HepG2 (cell line): Measurements from ENCODE around the gene NAV3. TPM values are rescaled to one million over a fixed set of nuclear protein-coding genes. Genes with fewer than 3 reads are reported as not detected.

ENCODE experiments used
- ATAC-seq: fragments of 200-7000 bp; cut with Tn5 transposase; 3 replicates; pipeline ENCODE4 v1.9.1; 2020; ENCODE audit warnings: mild to moderate bottlenecking, moderate library complexity
- BruUV-seq: library from RNA; stranded (reverse); fragments of 400-500 nt; replicated peaks from 2 replicates; lab custom pipeline; 2021; lab: Mats Ljungman, UMichigan
- CTCF ChIA-PET: fragments of 300-600 bp; formaldehyde crosslinking; extraction: SDS; loops from one replicate; lab custom pipeline; 2021; ENCODE audit warnings: low total read pairs, inconsistent platforms, low intra/inter-chr PET ratio; lab: Yijun Ruan, JAX
- POLR2A ChIA-PET: fragments of 350-600 bp; sonication (Branson Sonifier 250); formaldehyde crosslinking; loops from one replicate; lab custom pipeline; 2020; ENCODE audit warnings: antibody characterized with exemption, inconsistent platforms; lab: Yijun Ruan, JAX
- DNase-seq: peaks from one replicate; pipeline ENCODE4 v3.0.0-alpha.2; 2015; ENCODE audit warnings: low spot score
- FAIRE-seq: peaks from 3 replicates; lab custom pipeline; 2011; peaks lifted over from hg19 to GRCh38; lab: Jason Lieb, UNC
- H2AFZ ChIP-seq: one replicate; pipeline ENCODE4 v1.6.1; 2011; ENCODE audit warnings: low read length, inconsistent platforms
- H3K27ac ChIP-seq: fragments of 300-600 bp; 3 replicates; pipeline ENCODE4 v1.8.0; 2011; ENCODE audit warnings: mixed run types, mild to moderate bottlenecking, mixed read lengths, low read length, inconsistent platforms; ENCODE audit not compliant: insufficient read depth; ENCODE audit errors: extremely low read length
- H3K27me3 ChIP-seq, 2 experiments: fragments of 200-600 bp in 1 of 2; 2 replicates in 1 of 2; 3 replicates in 1 of 2; pipeline versions ENCODE4 v1.6.0 to v1.8.0; 2011; ENCODE audit warnings: low read length in 2 of 2, mild to moderate bottlenecking in 2 of 2, moderate library complexity in 2 of 2, inconsistent platforms in 1 of 2; ENCODE audit not compliant: insufficient read depth in 2 of 2, control insufficient read depth in 1 of 2
- H3K36me3 ChIP-seq, 2 experiments: fragments of 200-600 bp in 1 of 2; replicated peaks in 1 of 2; 2 replicates in 1 of 2; 3 replicates in 1 of 2; pipeline versions ENCODE4 v1.5.1 to v1.8.0; 2011; ENCODE audit warnings: low read length in 2 of 2, inconsistent platforms in 1 of 2; ENCODE audit not compliant: insufficient read depth in 2 of 2, control insufficient read depth in 1 of 2
- H3K4me1 ChIP-seq: 2 replicates; pipeline ENCODE4 v1.5.1; 2012; ENCODE audit warnings: low read length, inconsistent platforms; ENCODE audit not compliant: insufficient read depth
- H3K4me2 ChIP-seq: 2 replicates; pipeline ENCODE4 v1.6.0; 2011; ENCODE audit warnings: low read depth, low read length, inconsistent platforms
- H3K4me3 ChIP-seq, 3 experiments: fragments of 200-600 bp in 1 of 3; sonication (generic), shearing (Covaris generic) in 1 of 3; replicated peaks in 1 of 3; 2 replicates each; pipeline ENCODE4 v1.5.1; 2011 to 2016; ENCODE audit warnings: low read length in 3 of 3, inconsistent platforms in 2 of 3, low read depth in 2 of 3, mild to moderate bottlenecking in 2 of 3, control low read depth in 1 of 3, mixed read lengths in 1 of 3; ENCODE audit not compliant: insufficient read depth in 1 of 3
- H3K79me2 ChIP-seq: one replicate; pipeline ENCODE4 v1.6.1; 2011; ENCODE audit warnings: low read length, inconsistent platforms; ENCODE audit not compliant: insufficient read depth
- H3K9ac ChIP-seq: 2 replicates; pipeline ENCODE4 v1.6.0; 2011; ENCODE audit warnings: mild to moderate bottlenecking, low read depth, low read length, inconsistent platforms; ENCODE audit not compliant: insufficient read depth
- H3K9me3 ChIP-seq: 2 replicates; pipeline ENCODE4 v1.5.1; 2012; ENCODE audit warnings: mild to moderate bottlenecking, low read length
- H4K20me1 ChIP-seq: 2 replicates; pipeline ENCODE4 v1.6.0; 2011; ENCODE audit warnings: inconsistent platforms, mild to moderate bottlenecking, low read length, moderate library complexity; ENCODE audit not compliant: insufficient read depth
- HNRNPLL ChIP-seq: fragments of 200-400 bp; formaldehyde crosslinking; IDR thresholded peaks from 2 replicates; pipeline ENCODE4 v1.6.1; 2017; ENCODE audit warnings: mild to moderate bottlenecking, low read depth, low read length; ENCODE audit not compliant: poor library complexity, severe bottlenecking
- YEATS4 ChIP-seq: sonication (generic); formaldehyde crosslinking; IDR thresholded peaks from 2 replicates; pipeline ENCODE4 v1.4.0; 2020; ENCODE audit warnings: missing genetic modification reagents, borderline replicate concordance
- ZNF589 ChIP-seq: sonication (generic); formaldehyde crosslinking; conservative IDR thresholded peaks from 2 replicates; pipeline ENCODE4 v1.8.0; 2022; ENCODE audit warnings: mild to moderate bottlenecking, moderate library complexity, missing genetic modification reagents
- WGBS: methylation state at CpG from one replicate; pipeline ENCODE4 v1.1.6; 2017; ENCODE audit warnings: low lambda C conversion rate; 5-methylcytosine and 5-hydroxymethylcytosine counted together
- in situ Hi-C: cut with HindIII; loops from 2 replicates; pipeline ENCODE4 v1.10.0; 2017; ENCODE audit warnings: low pct_unique_long_range_greater_than_20kb; ENCODE audit not compliant: extremely low pct_ligation_motif_present
- intact Hi-C: fragments of 100-400 bp; cut with micrococcal nuclease; formaldehyde crosslinking; loops from one replicate; pipeline ENCODE4 v1.10.0; 2022; ENCODE audit not compliant: unreplicated experiment
- polyA plus RNA-seq, 8 experiments: library from polyadenylated mRNA; depleted of rRNA in 3 of 8; stranded (reverse) in 7 of 8; unstranded in 1 of 8; fragments of >200 nt; fragmentation: Illumina TruSeq in 4 of 8; extraction: Trizol in 4 of 8; gene quantifications; 2 replicates each; pipeline versions ENCODE4 v1.2.1 to v1.2.3, GENCODE V29; 2011 to 2016; ENCODE audit warnings: low read depth in 4 of 8, missing spikeins in 1 of 8, mixed read lengths in 1 of 8; ENCODE audit not compliant: insufficient read depth in 1 of 8
- total RNA-seq, 5 experiments: library from RNA; depleted of rRNA; stranded (reverse); fragments of >200 nt; fragmentation: Illumina TruSeq; extraction: Trizol; gene quantifications; 2 replicates each; pipeline ENCODE4 v1.2.3, GENCODE V29; 2016; ENCODE audit warnings: low read depth in 1 of 5
- TF ChIP-seq, protein P1 (sequence below): sonication (generic); formaldehyde crosslinking; IDR thresholded peaks from 2 replicates; pipeline ENCODE4 v1.5.0; 2020; ENCODE audit warnings: missing genetic modification reagents
- TF ChIP-seq, protein P2 (sequence below): IDR thresholded peaks from 2 replicates; pipeline ENCODE4 v1.6.1; 2016; ENCODE audit warnings: mild to moderate bottlenecking
- TF ChIP-seq, protein P3 (sequence below): sonication (generic); formaldehyde crosslinking; IDR thresholded peaks from 2 replicates; pipeline ENCODE4 v1.5.1; 2020; ENCODE audit warnings: missing genetic modification reagents, mild to moderate bottlenecking, borderline replicate concordance

The NAV3 gene
- total and polyA plus RNA-seq, 2 of the 13 experiments (the other 11 are each of a cell fraction or from before 2014, with no cell fraction given) = 0.01 to 0.18 TPM

DNA sequence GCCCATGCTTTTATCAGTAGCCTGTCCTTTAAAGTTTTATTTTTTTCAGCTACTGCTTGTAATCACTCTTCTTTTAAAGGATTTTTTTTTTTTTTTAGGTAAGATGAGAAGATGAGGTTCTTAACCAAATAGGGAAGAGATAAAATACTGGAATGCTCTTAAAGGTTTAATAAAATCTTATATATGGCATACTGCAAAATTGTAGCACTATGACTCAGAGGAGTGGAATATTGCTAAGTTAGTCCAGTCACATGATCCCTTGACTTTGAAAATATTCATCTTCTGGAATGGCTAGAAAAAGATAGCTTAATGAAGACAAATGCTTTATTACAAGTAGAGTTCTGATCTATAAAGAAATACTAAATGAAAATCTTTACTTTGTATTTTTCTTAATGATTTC lies 116.6 kb downstream of the NAV3 start (continued):
- TF ChIP-seq, protein P1, sequence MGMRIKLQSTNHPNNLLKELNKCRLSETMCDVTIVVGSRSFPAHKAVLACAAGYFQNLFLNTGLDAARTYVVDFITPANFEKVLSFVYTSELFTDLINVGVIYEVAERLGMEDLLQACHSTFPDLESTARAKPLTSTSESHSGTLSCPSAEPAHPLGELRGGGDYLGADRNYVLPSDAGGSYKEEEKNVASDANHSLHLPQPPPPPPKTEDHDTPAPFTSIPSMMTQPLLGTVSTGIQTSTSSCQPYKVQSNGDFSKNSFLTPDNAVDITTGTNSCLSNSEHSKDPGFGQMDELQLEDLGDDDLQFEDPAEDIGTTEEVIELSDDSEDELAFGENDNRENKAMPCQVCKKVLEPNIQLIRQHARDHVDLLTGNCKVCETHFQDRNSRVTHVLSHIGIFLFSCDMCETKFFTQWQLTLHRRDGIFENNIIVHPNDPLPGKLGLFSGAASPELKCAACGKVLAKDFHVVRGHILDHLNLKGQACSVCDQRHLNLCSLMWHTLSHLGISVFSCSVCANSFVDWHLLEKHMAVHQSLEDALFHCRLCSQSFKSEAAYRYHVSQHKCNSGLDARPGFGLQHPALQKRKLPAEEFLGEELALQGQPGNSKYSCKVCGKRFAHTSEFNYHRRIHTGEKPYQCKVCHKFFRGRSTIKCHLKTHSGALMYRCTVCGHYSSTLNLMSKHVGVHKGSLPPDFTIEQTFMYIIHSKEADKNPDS (CRISPR knock-in tag) = no peak
- TF ChIP-seq, protein P2, sequence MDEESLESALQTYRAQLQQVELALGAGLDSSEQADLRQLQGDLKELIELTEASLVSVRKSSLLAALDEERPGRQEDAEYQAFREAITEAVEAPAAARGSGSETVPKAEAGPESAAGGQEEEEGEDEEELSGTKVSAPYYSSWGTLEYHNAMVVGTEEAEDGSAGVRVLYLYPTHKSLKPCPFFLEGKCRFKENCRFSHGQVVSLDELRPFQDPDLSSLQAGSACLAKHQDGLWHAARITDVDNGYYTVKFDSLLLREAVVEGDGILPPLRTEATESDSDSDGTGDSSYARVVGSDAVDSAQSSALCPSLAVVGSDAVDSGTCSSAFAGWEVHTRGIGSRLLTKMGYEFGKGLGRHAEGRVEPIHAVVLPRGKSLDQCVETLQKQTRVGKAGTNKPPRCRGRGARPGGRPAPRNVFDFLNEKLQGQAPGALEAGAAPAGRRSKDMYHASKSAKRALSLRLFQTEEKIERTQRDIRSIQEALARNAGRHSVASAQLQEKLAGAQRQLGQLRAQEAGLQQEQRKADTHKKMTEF (CRISPR knock-in tag) = no peak
- TF ChIP-seq ZNF589 (CRISPR knock-in tag) (no peak), YEATS4 (CRISPR knock-in tag) (no peak)
- TF ChIP-seq, all 625 proteins: peak for 0

DNA sequence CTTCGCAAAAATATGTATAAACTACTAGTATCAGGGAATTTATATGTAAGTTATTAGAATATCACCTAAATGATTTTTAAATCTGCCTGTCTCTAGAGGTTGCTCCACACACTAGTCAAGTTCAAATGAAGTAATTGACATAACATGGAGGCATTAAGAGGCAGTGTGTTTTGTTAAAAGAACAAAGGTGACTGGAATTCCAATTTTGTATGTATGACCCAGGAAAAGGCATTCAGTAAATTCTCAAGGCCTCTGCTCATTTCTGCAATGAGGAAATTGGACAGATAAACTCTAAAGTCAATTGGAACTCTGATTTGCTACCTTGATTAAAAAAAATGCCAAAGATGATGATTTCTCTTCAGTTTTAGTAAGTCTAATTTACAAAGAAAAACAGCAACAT lies 117.1 kb downstream of the NAV3 start:
- Histone ChIP-seq H2AFZ (no peak overlapping the region), H3K9me3 (no peaks in the 10 kb centered on the region), H3K4me1 (no peaks in the 10 kb centered on the region), H3K4me2 (no peak overlapping the region), H3K27ac (no peak overlapping the region)
- no peak for ATAC-seq
- intact Hi-C loops = no loop called here
- FAIRE-seq = no peak
- TF ChIP-seq, protein P3, sequence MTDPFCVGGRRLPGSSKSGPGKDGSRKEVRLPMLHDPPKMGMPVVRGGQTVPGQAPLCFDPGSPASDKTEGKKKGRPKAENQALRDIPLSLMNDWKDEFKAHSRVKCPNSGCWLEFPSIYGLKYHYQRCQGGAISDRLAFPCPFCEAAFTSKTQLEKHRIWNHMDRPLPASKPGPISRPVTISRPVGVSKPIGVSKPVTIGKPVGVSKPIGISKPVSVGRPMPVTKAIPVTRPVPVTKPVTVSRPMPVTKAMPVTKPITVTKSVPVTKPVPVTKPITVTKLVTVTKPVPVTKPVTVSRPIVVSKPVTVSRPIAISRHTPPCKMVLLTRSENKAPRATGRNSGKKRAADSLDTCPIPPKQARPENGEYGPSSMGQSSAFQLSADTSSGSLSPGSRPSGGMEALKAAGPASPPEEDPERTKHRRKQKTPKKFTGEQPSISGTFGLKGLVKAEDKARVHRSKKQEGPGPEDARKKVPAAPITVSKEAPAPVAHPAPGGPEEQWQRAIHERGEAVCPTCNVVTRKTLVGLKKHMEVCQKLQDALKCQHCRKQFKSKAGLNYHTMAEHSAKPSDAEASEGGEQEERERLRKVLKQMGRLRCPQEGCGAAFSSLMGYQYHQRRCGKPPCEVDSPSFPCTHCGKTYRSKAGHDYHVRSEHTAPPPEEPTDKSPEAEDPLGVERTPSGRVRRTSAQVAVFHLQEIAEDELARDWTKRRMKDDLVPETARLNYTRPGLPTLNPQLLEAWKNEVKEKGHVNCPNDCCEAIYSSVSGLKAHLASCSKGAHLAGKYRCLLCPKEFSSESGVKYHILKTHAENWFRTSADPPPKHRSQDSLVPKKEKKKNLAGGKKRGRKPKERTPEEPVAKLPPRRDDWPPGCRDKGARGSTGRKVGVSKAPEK (CRISPR knock-in tag) = no peak
- TF ChIP-seq HNRNPLL = no peak
- TF ChIP-seq, all 625 proteins: peak for 0
- Histone ChIP-seq H3K27me3 (no peaks in the 10 kb centered on the region), H4K20me1 (no peaks in the 10 kb centered on the region), H3K79me2 (no peaks in the 10 kb centered on the region), H3K4me3 (no peak overlapping the region), H3K9ac (no peak overlapping the region), H3K36me3 (no peaks in the 10 kb centered on the region)
- in situ Hi-C loops = no loop called here
- ChIA-PET CTCF (no interaction called here), POLR2A (no interaction called here)
- no peak for DNase-seq
- no TSS peak for BruUV-seq
- 24% methylated on average over 1 of the region's 1 CpG for WGBS
